GM12891 (cell line): Measurements from ENCODE around the gene RAP2A.

ENCODE experiments used
- POLR2A ChIP-seq: IDR thresholded peaks from 2 replicates; pipeline ENCODE4 v1.6.1; 2011; ENCODE audit warnings: low read depth, low read length, control low read depth
- POLR2AphosphoS5 ChIP-seq: IDR thresholded peaks from 2 replicates; pipeline ENCODE4 v1.6.1; 2011; ENCODE audit warnings: low read depth, low read length, control low read depth
- SPI1 ChIP-seq: IDR thresholded peaks from 2 replicates; pipeline ENCODE4 v1.6.1; 2011; ENCODE audit warnings: low read depth, low read length, control low read depth
- TAF1 ChIP-seq: IDR thresholded peaks from 2 replicates; pipeline ENCODE4 v1.6.1; 2011; ENCODE audit warnings: low read depth, low read length, control low read depth

- TF ChIP-seq POLR2A (no peak), POLR2AphosphoS5 (no peak), TAF1 (no peak), SPI1 (no peak)
These were observed 49.5 kb downstream of the RAP2A start for GRCh38 chr13:97483465-97483864.
